Calu3 (cell line): ENCODE results near the gene PAQR6. TPM values are rescaled to one million over a fixed set of nuclear protein-coding genes. Genes with fewer than 3 reads are reported as not detected.

Experiments
- BruUV-seq: library from RNA; stranded (reverse); fragments of 400-500 nt; replicated peaks from 2 replicates; lab custom pipeline; 2021; lab: Mats Ljungman, UMichigan
- CTCF ChIA-PET: fragments of 300-600 bp; sonication (Branson Sonifier 250); formaldehyde crosslinking; loops from one replicate; lab custom pipeline; 2022; ENCODE audit warnings: antibody characterized with exemption; lab: Charles Lee
- DNase-seq: peaks from one replicate; pipeline ENCODE4 v3.0.0; 2022
- H3K27ac Mint-ChIP-seq: one replicate; pipeline ENCODE4 v1.8.0; 2022; ENCODE audit warnings: mixed read lengths; ENCODE audit not compliant: unreplicated experiment
- H3K27me3 Mint-ChIP-seq: one replicate; pipeline ENCODE4 v1.8.0; 2022; ENCODE audit warnings: mixed read lengths; ENCODE audit not compliant: unreplicated experiment
- H3K36me3 Mint-ChIP-seq: one replicate; pipeline ENCODE4 v1.8.0; 2022; ENCODE audit warnings: mild to moderate bottlenecking, moderate library complexity, mixed read lengths; ENCODE audit not compliant: insufficient read depth, unreplicated experiment
- H3K4me1 Mint-ChIP-seq: one replicate; pipeline ENCODE4 v1.8.0; 2022; ENCODE audit warnings: mild to moderate bottlenecking, low read depth, mixed read lengths; ENCODE audit not compliant: unreplicated experiment
- H3K4me3 Mint-ChIP-seq: one replicate; pipeline ENCODE4 v1.8.0; 2022; ENCODE audit warnings: mild to moderate bottlenecking, low read depth, moderate library complexity, mixed read lengths; ENCODE audit not compliant: unreplicated experiment
- H3K9me3 Mint-ChIP-seq: one replicate; pipeline ENCODE4 v1.8.0; 2022; ENCODE audit warnings: low read depth, mixed read lengths; ENCODE audit not compliant: unreplicated experiment
- CTCF ChIP-seq: fragments of 200-600 bp; IDR thresholded peaks from one replicate; pipeline ENCODE4 v1.8.0; 2022; ENCODE audit warnings: antibody characterized with exemption; ENCODE audit not compliant: unreplicated experiment
- intact Hi-C: fragments of 100-400 bp; cut with micrococcal nuclease; formaldehyde crosslinking; loops from one replicate; pipeline ENCODE4 v1.10.0; 2022; ENCODE audit not compliant: unreplicated experiment
- total RNA-seq: library from RNA; stranded (reverse); gene quantifications from 2 replicates; pipeline ENCODE4 v1.2.3, GENCODE V29; 2022

Gene PAQR6
- total RNA-seq, 1 experiment from 2014 or later, result 20.4 TPM

GRCh38 chr1:156198831-156199349 is 49.0 kb downstream of the PAQR6 start:
- Mint-ChIP-seq H3K4me3 (no peak overlapping the region), H3K36me3 (peaks cover 7% of the 10 kb centered on the region), H3K9me3 (no peaks in the 10 kb centered on the region), H3K27me3 (no peaks in the 10 kb centered on the region), H3K27ac (no peak overlapping the region), H3K4me1 (peaks cover 17% of the 10 kb centered on the region)
- no TSS peak for BruUV-seq
- TF ChIP-seq CTCF, result no peak
- CTCF ChIA-PET, result interaction anchor here (0.6 to 0.8 kb wide), 3 partner anchors 9 to 273 kb away, joined by 3 to 5 read pairs (median 3); no protein-coding TSS in a partner anchor
- no peak for DNase-seq
- intact Hi-C loops, result no loop called here

GRCh38 chr1:156196445-156196844 is 51.4 kb downstream of the PAQR6 start:
- Mint-ChIP-seq H3K27ac (no peak overlapping the region), H3K4me3 (no peak overlapping the region), H3K36me3 (peaks cover 17% of the 10 kb centered on the region), H3K4me1 (peaks cover 30% of the 10 kb centered on the region), H3K27me3 (no peaks in the 10 kb centered on the region), H3K9me3 (no peaks in the 10 kb centered on the region)
- no peak for DNase-seq
- CTCF ChIA-PET, result interaction anchor here (0.8 kb wide), 1 partner anchor 17 kb away, joined by 4 read pairs; the partner anchor contains the start of gene PMF1
- intact Hi-C loops, result no loop called here
- TF ChIP-seq CTCF, result no peak
- no TSS peak for BruUV-seq

GRCh38 chr1:156195853-156196252 is 52.0 kb downstream of the PAQR6 start:
- TF ChIP-seq CTCF, result no peak
- no peak overlapping the region for H3K27ac Mint-ChIP-seq
- intact Hi-C loops, result no loop called here
- peaks cover 17% of the 10 kb centered on the region for H3K36me3 Mint-ChIP-seq
- no peak for DNase-seq
- no TSS peak for BruUV-seq
- CTCF ChIA-PET, result no interaction called here
- H3K4me3 Mint-ChIP-seq, result no peak overlapping the region
- H3K4me1 Mint-ChIP-seq, result peaks cover 30% of the 10 kb centered on the region
- H3K9me3 Mint-ChIP-seq, result no peaks in the 10 kb centered on the region
- no peaks in the 10 kb centered on the region for H3K27me3 Mint-ChIP-seq

- Mint-ChIP-seq H3K36me3 (peaks cover 17% of the 10 kb centered on the region), H3K27me3 (peaks cover 7% of the 10 kb centered on the region), H3K27ac (peak overlapping the region; percentile 85), H3K4me1 (peaks cover 30% of the 10 kb centered on the region), H3K9me3 (no peaks in the 10 kb centered on the region), H3K4me3 (peak overlapping the region; percentile 95)
- BruUV-seq, result TSS peak; percentile 66
- no peak for DNase-seq
- CTCF ChIA-PET, result interaction anchor here (1.1 to 1.6 kb wide), 3 partner anchors 19 to 48 kb away, joined by 14 to 18 read pairs (median 15); partner anchors contain the start of gene PMF1
- no peak for TF ChIP-seq CTCF
- intact Hi-C loops, result no loop called here
Observed at GRCh38 chr1:156194300-156194652, 53.6 kb downstream of the PAQR6 start.
